Stimulated activated CD4-positive, alpha-beta T cell treated with anti-CD3 and anti-CD28 coated beads, Interleukin-4, amount 100 ng/mL, for 48 hours (primary cell): Measurements from ENCODE around the gene ESRRA.

Experiments used
- DNase-seq, 2 donors: peaks; one replicate each; pipeline ENCODE4 v3.0.0-alpha.2; 2020; ENCODE audit warnings: low read depth in 2 of 2

The ESRRA gene

DNA sequence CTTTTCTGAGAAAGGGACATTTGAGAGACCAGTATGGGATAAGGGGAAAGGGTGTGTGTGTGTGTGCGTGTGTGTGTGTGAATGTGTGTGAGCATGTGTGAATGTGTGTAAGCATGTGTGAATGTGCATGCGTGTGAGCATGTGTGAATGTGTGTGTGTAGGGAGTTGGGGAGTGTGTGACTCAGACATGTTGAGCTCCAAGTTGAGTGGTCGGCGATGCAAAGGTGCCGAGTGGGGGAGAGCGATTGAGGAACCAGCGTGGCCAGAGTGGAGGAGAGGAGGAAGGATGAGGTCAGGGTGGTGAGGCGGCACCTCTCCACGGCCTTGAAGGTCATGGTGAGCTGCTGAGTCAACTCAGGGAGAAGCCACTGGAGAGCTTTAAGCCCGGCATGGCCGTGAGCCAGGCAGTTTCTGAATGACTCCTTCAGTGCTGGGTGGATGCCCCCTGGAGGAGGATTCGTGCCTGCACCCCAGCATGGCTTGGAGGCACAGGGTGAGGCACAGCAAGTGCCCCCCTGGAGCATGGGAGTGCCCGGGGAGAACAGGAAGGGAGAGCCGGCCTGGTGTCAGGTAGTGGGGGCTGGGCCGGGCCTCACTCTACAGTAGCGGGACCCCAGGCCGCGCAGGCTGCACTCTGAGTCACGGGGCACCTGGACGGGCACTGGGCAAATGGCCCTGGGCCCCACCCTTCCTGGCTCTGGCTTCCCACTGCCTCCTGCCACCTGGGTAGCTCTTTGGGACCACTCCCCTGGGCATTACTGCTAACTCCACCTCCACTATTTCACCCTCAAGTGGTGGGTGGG, 26.4 kb downstream of the ESRRA start:
- peak; percentile 66 to 75 for DNase-seq

DNA sequence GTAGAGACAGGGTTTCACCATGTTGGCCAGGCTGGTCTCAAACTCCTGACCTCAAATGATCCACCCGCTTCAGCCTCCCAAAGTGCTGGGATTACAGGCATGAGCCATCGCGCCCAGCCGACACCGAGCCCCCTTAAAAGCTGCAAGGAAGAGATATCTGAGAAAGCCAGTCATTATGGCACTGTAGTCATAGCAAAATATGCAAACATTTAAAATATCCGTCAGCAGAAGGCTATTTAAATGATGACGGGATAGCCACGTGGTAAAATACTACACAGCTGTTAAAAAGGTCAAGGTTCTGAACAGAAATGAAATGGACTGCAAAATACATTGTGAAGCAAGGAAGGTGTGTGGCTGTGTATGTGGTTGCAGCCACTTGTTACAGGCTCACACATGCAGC, 28.2 kb downstream of the ESRRA start:
- DNase-seq = no peak

- DNase-seq = no peak
Measured at GRCh38 chr11:64334764-64335735, 29.7 kb downstream of the ESRRA start.

GRCh38 chr11:64337538-64338249, 32.4 kb downstream of the ESRRA start:
- DNase-seq = no peak

- DNase-seq = no peak
Measured at GRCh38 chr11:64338716-64339115, 33.4 kb downstream of the ESRRA start.

DNA sequence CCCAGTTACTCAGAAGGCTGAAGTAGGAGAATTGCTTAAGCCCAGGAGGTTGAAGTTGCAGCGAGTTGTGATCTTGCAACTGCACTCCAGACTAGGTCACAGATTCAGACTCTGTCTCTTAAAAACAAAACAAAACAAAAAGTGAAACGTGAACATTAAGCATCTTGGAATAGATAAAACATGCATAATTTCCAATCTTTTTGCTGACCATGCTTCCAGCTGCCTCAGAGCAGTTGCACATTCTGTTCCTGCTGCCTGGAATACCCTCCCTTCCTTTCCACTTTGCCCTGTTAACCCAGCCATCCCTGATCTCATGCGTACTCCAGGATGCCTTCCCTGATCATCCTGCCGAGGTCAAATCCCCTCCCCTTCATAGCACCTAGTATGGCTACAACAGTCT, 34.0 kb downstream of the ESRRA start:
- DNase-seq = no peak

DNA sequence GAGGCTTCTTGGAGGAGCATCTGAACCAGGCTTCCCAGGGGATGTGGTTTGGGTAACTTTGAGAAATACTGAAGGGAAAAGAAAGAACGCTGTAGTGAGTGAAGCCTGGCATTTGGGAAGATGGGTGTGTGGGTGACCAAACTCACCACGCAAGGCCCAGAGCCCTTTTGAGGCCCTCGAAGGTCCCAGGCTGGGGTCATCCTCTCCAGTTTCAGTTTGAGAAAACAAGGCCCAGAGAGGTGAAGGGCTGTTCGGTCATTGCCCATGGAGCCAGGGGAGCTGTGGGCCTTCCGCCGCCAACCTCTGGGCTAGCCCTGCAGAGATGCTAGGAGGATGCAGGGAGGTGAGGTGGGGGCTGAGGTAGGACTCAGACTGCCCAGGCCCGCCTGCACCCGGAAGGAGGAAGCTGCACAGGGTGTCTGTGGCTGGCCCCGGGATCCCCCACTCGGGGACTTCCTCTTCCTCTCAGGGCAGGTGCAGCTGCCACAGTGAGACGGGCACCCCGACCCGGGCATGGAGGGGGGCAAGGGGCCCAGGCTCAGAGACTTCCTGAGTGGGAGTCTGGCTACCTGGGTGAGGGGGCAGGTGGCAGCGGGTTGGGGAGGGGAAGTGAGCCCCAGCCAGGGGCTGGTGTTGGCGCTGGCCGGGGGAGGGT, 34.6 kb downstream of the ESRRA start, which contains the start of gene CCDC88B:
TSS of gene CCDC88B (plus strand) at position 451 of the 655 bp plus-strand sequence. CDS start at position 514, 63 bp downstream.
- peak; percentile 73 to 76 for DNase-seq

DNA sequence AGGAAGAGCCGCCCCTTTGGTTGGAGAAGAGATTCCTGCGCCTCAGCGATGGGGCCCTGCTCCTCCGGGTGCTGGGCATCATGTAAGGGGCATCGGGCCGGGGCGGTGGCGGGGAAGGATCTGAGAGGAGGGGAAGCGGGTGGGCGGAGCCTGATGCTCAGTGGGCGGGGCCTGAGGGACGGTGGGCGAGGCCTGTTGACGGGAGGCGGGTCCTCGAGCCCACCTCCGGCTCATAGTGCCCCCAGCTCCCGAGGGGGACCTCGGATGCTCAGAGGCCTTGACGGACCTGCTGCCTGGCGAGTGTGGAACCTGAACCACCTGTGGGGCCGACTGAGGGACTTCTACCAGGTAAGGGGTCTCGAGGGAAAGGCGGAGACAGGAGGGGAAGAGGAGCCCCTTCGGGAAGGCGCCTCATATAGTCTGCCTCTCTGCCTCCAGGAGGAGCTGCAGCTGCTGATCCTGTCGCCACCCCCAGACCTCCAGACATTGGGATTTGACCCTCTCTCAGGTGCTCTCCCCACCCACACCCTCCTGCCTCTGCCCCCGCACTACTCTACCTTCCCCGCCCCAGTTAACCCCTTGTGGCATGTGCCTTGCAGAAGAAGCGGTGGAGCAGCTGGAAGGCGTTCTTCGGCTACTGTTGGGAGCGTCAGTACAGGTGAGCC, 35.5 kb downstream of the ESRRA start:
- DNase-seq = peak; percentile 67 to 88

- DNase-seq = no peak
Measured at GRCh38 chr11:64341429-64341828, 36.1 kb downstream of the ESRRA start.

- DNase-seq = peak; percentile 87 to 96
Measured at GRCh38 chr11:64341851-64342791, 36.8 kb downstream of the ESRRA start.

DNA sequence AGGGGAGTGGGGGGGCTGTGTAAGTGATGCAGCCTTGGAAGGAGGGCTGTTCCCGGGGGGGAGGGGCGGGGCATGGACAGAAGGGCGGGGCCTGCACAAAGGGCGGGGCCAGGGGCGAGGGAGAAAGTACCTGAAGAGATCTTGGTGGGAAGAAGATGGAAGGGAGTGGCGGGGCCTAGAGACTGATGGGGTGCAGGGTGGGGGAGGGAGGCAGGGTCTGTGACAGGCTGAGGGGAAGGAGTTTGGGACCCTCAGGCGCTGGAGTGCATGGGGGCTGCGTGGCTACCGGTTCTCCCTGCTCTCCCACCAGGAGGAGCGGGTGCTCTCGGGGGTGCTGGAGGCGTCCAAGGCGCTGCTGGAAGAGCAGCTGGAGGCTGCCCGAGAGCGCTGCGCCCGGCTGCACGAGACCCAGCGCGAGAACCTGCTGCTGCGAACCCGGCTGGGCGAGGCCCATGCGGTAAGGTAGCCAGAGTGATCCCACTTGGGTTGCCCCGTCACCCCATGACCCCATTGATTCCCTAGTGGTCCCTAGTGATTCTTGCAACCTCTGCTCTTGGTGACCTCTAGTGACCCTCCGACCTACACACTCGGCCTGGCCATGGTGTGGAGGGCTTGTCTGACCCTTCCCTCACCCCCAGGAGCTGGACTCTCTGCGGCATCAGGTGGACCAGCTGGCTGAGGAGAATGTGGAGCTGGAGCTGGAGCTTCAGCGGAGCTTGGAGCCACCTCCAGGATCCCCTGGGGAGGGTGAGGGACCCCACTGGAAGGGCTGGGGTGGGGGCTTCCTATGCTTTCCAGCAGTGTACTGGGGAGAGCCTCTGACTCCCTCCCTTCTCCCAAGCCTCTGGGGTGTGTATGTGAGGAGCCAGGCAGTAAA, 37.8 kb downstream of the ESRRA start:
- no peak for DNase-seq

GRCh38 chr11:64343767-64344559, 38.6 kb downstream of the ESRRA start:
- no peak for DNase-seq

GRCh38 chr11:64344787-64345186, 39.5 kb downstream of the ESRRA start:
- DNase-seq = no peak

DNA sequence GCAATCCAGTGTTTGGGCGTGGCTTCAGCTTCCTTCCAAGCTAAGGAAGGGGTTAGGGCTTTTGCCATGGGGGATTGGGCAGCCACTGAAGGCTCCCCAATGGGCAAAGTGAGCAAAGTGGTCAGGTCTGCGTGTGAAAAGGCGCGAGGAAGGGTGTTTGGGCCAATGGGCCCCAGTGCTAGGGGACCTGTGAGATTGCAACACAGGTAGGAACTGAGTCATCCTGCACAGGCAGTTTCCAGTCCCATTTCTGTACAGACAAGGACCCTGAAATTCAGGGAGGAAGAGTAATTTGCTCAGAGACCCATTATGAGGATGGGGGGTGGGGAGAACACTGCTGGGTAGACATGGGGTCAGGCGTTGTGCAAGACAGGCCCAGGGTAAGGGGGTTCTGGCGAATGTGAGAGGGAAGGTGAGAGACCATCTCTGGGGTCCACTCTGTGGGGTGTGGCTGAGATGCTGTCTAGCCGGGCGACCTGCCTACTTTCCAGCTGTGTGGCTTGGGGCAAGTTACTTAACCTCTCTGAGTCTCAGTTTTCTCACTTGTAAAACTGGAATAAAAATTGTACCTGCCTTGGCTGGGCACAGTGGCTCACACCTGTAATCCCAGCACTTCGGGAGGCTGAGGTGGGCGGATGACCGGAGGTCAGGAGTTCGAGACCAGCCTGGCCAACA, 42.0 kb downstream of the ESRRA start:
- no peak for DNase-seq

GRCh38 chr11:64348383-64349024, 43.2 kb downstream of the ESRRA start:
- DNase-seq = no peak

- no peak for DNase-seq
Measured at GRCh38 chr11:64349025-64349387, 43.7 kb downstream of the ESRRA start.

DNA sequence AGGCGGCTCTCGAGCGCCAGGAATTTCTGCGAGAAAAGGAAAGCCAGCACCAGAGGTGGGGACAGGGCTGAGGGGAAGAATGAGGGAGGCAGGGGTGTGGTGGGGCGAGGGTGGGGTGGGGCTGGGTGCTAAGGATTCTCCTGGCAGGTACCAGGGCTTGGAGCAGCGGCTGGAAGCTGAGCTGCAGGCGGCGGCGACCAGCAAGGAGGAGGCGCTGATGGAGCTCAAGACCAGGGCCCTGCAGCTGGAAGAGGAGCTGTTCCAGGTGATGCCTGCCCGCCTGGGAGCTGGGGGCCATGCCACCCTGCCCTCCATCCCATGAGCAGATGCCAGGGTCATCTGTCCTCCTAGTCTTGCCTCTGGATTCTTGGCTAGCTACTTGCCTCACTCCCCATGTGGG, 44.1 kb downstream of the ESRRA start:
- no peak for DNase-seq
